Suprapubic skin (tissue), 4 donors: Measurements from ENCODE around the gene CXXC5. TPM values are rescaled to one million over a fixed set of nuclear protein-coding genes. Genes with fewer than 3 reads are reported as not detected.
"Not testable (repeated sequence)": the region's sequence is repeated elsewhere in the genome, so short reads cannot be mapped to it uniquely, and the experiment has no call there.

ENCODE experiments used
- DNase-seq, 2 donors: peaks; one replicate each; pipeline ENCODE4 v3.0.0-alpha.2; 2019; ENCODE audit warnings: low spot score in 2 of 2
- H3K27ac ChIP-seq: fragments of 200-600 bp; sonication (generic); one replicate; pipeline ENCODE4 v1.5.1; 2019
- H3K27me3 ChIP-seq: fragments of 200-600 bp; sonication (generic); one replicate; pipeline ENCODE4 v1.5.1; 2019
- H3K36me3 ChIP-seq: fragments of 200-600 bp; sonication (generic); one replicate; pipeline ENCODE4 v1.5.1; 2019
- H3K4me1 ChIP-seq: fragments of 200-600 bp; sonication (generic); one replicate; pipeline ENCODE4 v1.5.1; 2019
- H3K4me3 ChIP-seq: fragments of 200-600 bp; sonication (generic); one replicate; pipeline ENCODE4 v1.5.1; 2019; ENCODE audit warnings: mild to moderate bottlenecking
- H3K9me3 ChIP-seq: fragments of 200-600 bp; sonication (generic); one replicate; pipeline ENCODE4 v1.5.1; 2019
- CTCF ChIP-seq, 2 donors: fragments of 200-600 bp in 1 of 2; fragments of 450-650 bp in 1 of 2; sonication (generic) in 1 of 2; IDR thresholded peaks; one replicate each; pipeline ENCODE4 v1.5.1; 2016 to 2019; ENCODE audit warnings: antibody characterized with exemption in 2 of 2, mild to moderate bottlenecking in 1 of 2, moderate library complexity in 1 of 2
- EP300 ChIP-seq: sonication (generic); formaldehyde crosslinking; IDR thresholded peaks from one replicate; pipeline ENCODE4 v1.6.1; 2017; ENCODE audit warnings: antibody characterized with exemption
- POLR2A ChIP-seq, 2 donors: fragments of 450-650 bp; IDR thresholded peaks; one replicate each; pipeline ENCODE4 v1.6.1; 2017; ENCODE audit warnings: antibody characterized with exemption in 2 of 2, mild to moderate bottlenecking in 2 of 2, moderate library complexity in 2 of 2
- POLR2AphosphoS5 ChIP-seq, 3 donors: sonication (generic); formaldehyde crosslinking; IDR thresholded peaks; one replicate each; pipeline ENCODE4 v1.6.1; 2017; ENCODE audit warnings: antibody characterized with exemption in 3 of 3
- WGBS: methylation state at CpG from one replicate; pipeline ENCODE4 v1.1.5; 2018; 5-methylcytosine and 5-hydroxymethylcytosine counted together
- total RNA-seq, 4 donors: library from RNA; depleted of rRNA; stranded (reverse); fragments of >200 nt; gene quantifications; one replicate each; pipeline ENCODE4 v1.1.0, GENCODE V29; 2016

CXXC5 gene
- total RNA-seq, 4 donors from 2014 or later = 21.8 to 40.6 (median 30.1) TPM

- TF ChIP-seq POLR2AphosphoS5 (IDR thresholded peaks at IDR 0.05) (no peak), EP300 (no peak), POLR2A (IDR thresholded peaks at IDR 0.05) (no peak), CTCF (IDR thresholded peaks at IDR 0.05) (no peak)
- no peaks in the 10 kb centered on the region for H3K9me3 ChIP-seq
- H3K4me1 ChIP-seq = no peaks in the 10 kb centered on the region
- 57% methylated on average over 6 of the region's 13 CpGs for WGBS
- no peak overlapping the region for H3K4me3 ChIP-seq
- H3K27ac ChIP-seq = no peak overlapping the region
- no peak for DNase-seq
- H3K27me3 ChIP-seq = no peaks in the 10 kb centered on the region
- no peaks in the 10 kb centered on the region for H3K36me3 ChIP-seq
Observed at GRCh38 chr5:139725073-139725830, 77.1 kb downstream of the CXXC5 start.

- Histone ChIP-seq H3K27me3 (no peaks in the 10 kb centered on the region), H3K36me3 (no peaks in the 10 kb centered on the region), H3K27ac (no peak overlapping the region), H3K9me3 (no peaks in the 10 kb centered on the region), H3K4me3 (no peak overlapping the region), H3K4me1 (no peaks in the 10 kb centered on the region)
- WGBS = 93% methylated on average over 3 of the region's 3 CpGs
- DNase-seq = no peak
- TF ChIP-seq EP300 (no peak), POLR2AphosphoS5 (IDR thresholded peaks at IDR 0.05) (no peak), CTCF (IDR thresholded peaks at IDR 0.05) (no peak), POLR2A (IDR thresholded peaks at IDR 0.05) (no peak)
Observed at GRCh38 chr5:139726248-139726647, 78.1 kb downstream of the CXXC5 start.

DNA sequence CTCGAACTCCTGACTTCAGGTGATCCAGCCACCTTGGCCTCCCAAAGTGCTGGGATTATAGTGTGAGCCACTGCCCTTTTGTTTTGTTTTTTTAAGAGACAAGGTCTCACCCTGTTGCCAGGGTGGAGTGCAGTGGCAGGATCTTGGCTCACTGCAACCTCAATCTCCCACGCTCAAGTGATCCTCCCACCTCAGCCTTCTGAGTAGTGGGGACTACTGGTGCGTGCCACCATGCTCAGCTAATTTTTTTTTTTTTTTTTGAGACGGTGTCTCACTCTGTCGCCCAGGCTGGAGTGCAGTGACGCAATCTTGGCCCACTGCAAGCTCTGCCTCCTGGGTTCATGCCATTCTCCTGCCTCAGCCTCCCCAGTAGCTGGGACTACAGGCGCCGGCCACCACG lies 79.5 kb downstream of the CXXC5 start:
- WGBS = 88% methylated on average over 9 of the region's 9 CpGs
- DNase-seq, H3K36me3 ChIP-seq, H3K9me3 ChIP-seq, H3K4me3 ChIP-seq, H3K27ac ChIP-seq, H3K27me3 ChIP-seq, H3K4me1 ChIP-seq: not testable (repeated sequence)

DNA sequence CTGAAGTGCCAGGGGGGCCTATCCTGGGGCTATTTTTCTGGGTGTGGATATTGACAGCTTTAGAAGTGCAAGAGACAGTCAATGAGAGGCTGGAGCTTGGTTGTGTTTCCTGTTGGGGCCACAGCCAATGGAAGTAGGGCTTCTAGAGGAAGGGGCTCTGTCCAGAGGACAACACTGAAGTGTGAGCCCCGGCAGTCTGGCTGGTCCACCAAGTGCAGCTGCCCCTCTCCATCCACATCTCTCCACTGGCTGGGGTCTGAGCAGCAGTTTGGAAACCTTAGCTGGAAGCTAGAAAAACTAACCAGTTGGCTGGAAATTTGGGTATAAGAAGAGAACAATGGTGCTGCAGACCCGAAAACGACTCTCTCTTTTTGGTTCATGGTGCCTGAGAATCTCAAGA lies 83.1 kb downstream of the CXXC5 start:
- WGBS = 71% methylated on average over 3 of the region's 3 CpGs
- TF ChIP-seq POLR2A (IDR thresholded peaks at IDR 0.05) (no peak), POLR2AphosphoS5 (IDR thresholded peaks at IDR 0.05) (no peak), EP300 (no peak), CTCF (IDR thresholded peaks at IDR 0.05) (no peak)
- Histone ChIP-seq H3K4me1 (no peaks in the 10 kb centered on the region), H3K4me3 (no peak overlapping the region), H3K27ac (no peak overlapping the region), H3K36me3 (no peaks in the 10 kb centered on the region), H3K27me3 (no peaks in the 10 kb centered on the region), H3K9me3 (no peaks in the 10 kb centered on the region)
- no peak for DNase-seq

- H3K27ac ChIP-seq = no peak overlapping the region
- no peak for DNase-seq
- no peak for TF ChIP-seq EP300
- TF ChIP-seq CTCF (IDR thresholded peaks at IDR 0.05) = no peak
- TF ChIP-seq POLR2A (IDR thresholded peaks at IDR 0.05) = no peak
- TF ChIP-seq POLR2AphosphoS5 (IDR thresholded peaks at IDR 0.05) = no peak
- no peak overlapping the region for H3K4me3 ChIP-seq
- no peaks in the 10 kb centered on the region for H3K9me3 ChIP-seq
- no peaks in the 10 kb centered on the region for H3K36me3 ChIP-seq
- no peaks in the 10 kb centered on the region for H3K27me3 ChIP-seq
- 98% methylated on average over 2 of the region's 2 CpGs for WGBS
- no peaks in the 10 kb centered on the region for H3K4me1 ChIP-seq
Observed at GRCh38 chr5:139732019-139732418, 83.9 kb downstream of the CXXC5 start.
